WTC11 (cell line): Measurements from ENCODE around the gene IFNG.

ENCODE experiments used
- CTCF ChIP-seq: fragments of 200-600 bp; IDR thresholded peaks from 2 replicates; pipeline ENCODE4 v1.8.0; 2022; ENCODE audit warnings: antibody characterized with exemption
- E2F4 ChIP-seq: sonication (generic); formaldehyde crosslinking; IDR thresholded peaks from 2 replicates; pipeline ENCODE4 v1.8.1; 2022; ENCODE audit warnings: low read depth, mild to moderate bottlenecking, moderate library complexity, missing genetic modification reagents, borderline replicate concordance

GRCh38 chr12:68200854-68201253 lies 41.3 kb upstream of the IFNG start:
- TF ChIP-seq E2F4 (CRISPR knock-in tag) (no peak), CTCF (no peak)
